GM19452 (cell line): Measurements from ENCODE around the gene NT5C2.
"Not testable (repeated sequence)": the region's sequence is repeated elsewhere in the genome, so short reads cannot be mapped to it uniquely, and the experiment has no call there.

Experiments
- ATAC-seq: cut with Tn5 transposase; IDR thresholded peaks from one replicate; pipeline ENCODE4 v1.9.1; 2021; ENCODE audit not compliant: unreplicated experiment

Gene NT5C2

GRCh38 chr10:103166523-103166922 lies 26.5 kb downstream of the NT5C2 start:
- ATAC-seq, result no peak

- ATAC-seq, result not testable (repeated sequence)
Observed at GRCh38 chr10:103163766-103164403, 29.2 kb downstream of the NT5C2 start.

DNA sequence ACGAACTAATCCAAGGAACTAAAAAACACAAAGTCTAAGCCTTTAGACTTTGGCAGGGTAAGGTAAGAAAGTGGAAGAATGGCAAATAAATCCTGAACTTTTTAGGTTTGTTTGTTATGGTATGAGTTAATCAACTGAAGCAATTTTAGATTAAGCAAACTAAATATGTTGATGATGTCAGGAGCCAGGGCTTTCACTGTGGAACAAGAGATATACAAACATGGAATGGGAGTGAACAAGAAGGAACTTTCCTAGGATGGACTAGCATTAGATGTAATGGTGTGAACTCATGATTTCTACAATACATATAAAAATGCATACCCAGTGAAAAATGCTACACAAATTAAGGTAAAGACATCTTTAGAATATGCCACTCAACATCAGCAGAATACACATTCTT lies 35.8 kb downstream of the NT5C2 start:
- ATAC-seq, result no peak

DNA sequence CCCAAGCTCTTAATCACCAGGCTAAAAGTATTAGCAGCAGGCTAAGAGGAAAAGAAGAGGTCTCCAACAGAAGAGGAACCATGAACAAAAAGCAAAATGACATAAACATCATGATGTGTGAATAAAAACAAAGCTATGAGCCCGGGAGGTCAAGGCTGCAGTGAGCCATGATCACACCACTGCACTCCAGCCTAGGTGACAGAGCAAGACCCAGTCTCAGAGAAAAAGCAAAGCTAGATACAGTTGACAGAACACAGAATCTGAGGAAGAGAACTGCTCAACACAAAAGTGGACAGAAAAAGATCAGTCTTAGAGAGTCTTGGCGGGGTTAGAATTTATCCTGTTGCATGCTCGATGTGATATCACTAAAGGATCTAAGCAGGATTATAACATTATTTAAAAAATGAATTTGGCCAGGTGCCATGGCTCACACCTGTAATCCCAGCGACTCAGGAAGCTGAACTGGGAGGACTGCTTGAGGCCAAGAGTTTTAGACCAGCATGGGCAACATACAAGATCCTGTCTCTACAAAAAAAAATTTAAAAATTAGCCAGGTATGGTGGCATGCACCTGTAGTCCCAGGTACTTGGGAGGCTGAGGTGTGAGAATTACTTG lies 37.5 kb downstream of the NT5C2 start:
- ATAC-seq, result no peak

DNA sequence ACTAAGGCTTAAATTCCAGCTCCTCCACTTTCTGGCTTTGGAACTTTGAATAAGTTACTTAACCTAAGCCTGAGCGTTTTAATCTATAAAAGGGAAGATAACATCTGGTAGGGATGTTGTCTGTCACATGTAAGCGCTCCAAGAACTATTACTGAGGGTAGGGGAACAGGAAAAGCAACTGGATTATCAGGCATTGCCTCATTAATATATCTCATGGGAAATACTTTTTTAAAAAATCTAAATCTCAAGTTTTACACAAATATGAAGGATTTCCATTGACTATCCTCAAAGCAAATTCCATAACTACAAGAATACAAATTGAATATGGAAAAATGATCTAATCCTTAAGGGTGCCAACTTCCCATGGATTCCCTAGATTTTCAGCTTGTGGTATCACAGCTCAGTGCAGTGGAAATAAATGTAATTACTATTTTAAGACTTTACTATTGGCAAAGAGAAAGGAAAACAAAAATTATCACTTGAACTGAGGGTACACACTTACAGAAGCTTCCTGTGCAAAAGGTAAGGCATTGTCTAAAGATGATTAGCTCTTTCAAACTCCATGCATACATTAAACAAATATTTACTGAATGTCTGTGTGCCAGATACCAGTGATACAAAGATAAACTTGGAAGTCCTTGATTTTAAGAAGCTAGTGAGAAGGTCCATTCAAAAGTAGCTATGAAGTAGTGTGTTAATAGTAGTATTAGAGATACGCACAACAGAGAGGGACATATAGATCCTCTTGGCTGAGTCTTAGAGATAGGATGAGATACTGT lies 38.4 kb downstream of the NT5C2 start:
- no peak for ATAC-seq

DNA sequence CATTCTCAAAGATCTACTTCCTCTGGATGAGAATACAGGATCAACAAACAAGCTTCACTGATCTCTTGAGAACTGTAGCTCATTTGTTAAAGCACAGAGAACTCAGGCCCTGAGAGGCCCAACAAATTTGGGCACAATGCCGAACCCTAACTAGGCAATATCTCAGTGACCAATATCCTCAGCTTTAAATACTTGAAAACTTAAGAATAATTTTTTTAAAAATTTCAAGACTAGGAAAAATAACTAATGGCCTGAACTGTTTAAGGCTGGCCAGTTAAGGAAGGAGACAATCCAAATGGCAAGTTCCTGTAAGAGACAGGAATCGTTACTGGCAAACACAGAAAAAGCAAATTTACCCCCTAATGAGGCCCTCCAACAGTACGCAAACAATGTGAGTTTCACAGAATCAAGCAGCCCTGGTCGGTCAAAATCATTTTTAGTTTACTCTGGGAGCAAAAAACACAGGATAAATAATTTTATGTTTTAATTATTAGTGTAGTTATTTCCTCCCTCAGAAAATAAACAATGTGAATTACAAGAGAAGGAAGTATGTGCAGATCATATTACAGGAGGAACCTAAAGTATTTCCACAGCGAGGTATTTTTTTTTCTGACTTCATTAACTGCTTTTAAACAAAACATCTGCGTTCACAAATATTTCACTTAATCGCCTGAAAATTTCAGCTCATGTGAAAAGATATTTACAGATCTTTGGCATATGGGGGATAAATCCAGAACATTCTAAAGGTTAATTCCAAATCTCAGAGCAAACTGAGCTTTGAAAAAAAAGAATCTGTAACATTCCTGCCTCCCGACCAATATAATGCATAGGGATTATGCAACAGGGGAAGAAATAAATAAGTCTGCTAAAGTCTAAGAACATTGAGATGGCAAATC lies 39.5 kb downstream of the NT5C2 start:
- ATAC-seq, result no peak

DNA sequence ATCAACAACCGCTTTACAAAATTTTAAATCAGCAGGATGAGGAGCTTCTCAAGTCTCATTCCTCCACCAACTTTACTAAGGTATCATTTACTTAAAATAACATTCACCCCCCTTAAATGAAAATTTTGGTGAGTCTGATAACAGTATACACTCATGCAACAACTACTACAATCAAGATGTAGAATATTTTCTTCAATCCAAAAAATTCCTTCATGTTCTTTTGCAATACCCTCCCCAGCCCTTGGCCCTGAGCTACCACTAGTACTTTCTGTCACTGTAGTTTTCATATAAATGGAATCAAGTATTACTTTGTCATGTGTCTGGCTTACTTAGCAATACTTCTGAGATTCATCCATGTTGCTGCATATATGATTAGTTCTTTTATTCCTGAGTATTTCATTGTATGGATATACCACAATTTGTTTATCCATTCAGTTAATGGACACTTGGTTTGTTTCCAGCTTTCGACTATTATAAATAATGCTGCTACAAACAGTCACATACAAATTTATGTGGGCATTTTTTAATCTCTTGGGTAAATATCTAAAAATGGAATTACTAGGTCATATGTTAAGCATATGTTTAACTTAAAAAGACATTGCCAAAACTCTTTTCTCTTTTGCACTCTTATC lies 43.0 kb downstream of the NT5C2 start:
- ATAC-seq, result no peak

DNA sequence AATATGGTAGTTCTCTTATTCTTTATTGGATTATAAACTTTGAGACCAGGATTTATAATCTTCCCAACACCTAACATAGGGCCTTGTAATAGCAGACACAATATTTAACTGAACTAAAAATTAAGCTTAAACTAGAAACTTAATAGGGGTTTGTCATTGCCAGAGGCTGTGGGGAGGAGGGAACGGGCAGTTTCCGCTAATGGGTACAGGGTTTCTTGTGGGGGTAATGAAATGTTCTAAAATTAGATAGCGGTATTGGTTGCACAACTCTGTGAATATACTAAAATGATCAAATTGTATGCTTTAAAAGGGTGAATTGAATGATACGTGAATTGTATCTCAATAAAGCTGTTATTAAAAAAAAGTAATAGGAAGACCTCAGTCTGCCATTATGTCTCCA lies 45.4 kb downstream of the NT5C2 start:
- no peak for ATAC-seq

DNA sequence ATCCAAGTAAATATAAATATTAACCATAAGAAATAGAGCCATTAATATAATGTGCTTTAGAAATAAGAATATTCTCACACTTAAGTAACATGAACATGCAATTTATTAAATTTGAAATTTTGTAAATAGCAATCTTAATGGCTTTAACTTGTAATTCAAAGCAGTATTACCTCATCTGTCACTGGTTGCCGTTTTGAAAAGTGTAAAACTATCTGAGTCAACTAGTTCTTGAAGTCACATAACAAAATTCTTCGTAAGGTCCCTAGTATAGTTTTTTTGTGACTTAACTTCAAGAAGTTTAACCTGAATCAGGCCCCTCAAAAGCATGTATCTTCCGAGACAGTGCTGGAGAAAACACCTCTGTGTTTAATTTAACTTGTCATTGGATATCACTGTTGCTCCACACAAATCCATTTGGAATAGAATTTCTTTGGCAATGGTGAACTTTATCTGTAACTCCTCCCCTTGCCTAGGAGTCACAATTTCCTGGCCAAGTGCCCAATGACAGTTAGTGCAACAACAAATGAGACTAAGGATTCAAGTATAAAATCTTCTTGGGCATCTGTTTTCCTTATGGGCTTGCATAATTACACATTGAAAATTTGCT lies 47.1 kb downstream of the NT5C2 start:
- ATAC-seq, result no peak

- ATAC-seq, result no peak
Observed at GRCh38 chr10:103145046-103145445, 48.0 kb downstream of the NT5C2 start.

DNA sequence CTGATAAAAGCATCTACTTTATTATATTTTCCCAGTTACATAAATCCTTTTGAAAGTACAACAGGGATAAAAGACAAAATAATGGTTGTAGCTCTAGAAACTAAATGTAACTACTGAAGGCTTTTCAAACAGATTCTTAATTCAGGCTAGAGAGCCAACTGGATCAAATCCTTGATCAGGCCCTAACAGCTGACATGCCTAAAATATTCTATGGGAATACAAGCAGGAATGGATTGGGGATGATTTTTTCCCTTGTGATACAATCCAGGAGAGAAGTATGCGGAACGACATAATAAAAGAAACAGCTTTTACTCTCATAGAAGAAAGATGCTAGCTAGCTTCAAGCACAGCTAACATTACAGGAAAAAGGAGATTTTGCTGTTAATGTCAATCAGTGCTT lies 49.0 kb downstream of the NT5C2 start:
- ATAC-seq, result no peak

GRCh38 chr10:103143641-103144040 lies 49.4 kb downstream of the NT5C2 start:
- ATAC-seq, result not testable (repeated sequence)

DNA sequence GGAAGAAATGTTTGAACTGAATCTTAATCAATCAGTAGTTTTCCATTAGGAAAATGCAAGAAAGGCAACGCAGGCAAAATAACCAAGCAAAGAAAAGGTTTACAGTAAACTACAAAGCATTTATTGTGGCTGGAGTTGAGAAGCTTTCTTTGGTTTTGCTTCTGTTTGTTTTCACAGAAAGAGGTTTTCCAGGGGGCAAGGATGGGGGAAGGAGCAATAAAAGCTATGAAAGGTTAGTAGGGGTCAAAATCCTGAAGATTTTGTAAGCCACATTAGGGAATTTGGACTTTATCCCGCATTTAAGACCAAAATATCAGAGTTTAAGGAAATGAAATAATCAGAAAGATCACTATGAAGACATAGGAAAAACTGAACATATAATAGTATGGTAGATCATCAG lies 51.1 kb downstream of the NT5C2 start:
- ATAC-seq, result no peak

- ATAC-seq, result no peak
Observed at GRCh38 chr10:103140469-103140868, 52.6 kb downstream of the NT5C2 start.

DNA sequence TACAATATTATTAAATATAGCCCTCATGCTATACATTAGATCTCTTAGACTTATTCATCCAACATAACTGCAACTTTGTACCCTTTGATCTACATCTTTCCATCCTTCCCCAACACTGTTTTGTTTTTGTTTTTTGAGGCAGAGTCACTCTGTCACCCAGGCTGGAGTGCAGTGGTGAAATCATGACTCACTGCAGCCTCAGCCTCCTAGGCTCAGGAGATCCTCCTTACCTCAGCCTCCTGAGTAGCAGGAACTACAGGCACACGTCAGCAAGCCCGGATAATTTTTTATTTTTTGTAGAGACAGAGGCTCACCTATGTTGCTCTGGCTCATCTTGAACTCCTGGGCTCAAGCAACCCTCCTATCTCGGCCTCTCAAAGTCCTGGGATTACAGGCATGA lies 53.3 kb downstream of the NT5C2 start:
- ATAC-seq, result no peak

DNA sequence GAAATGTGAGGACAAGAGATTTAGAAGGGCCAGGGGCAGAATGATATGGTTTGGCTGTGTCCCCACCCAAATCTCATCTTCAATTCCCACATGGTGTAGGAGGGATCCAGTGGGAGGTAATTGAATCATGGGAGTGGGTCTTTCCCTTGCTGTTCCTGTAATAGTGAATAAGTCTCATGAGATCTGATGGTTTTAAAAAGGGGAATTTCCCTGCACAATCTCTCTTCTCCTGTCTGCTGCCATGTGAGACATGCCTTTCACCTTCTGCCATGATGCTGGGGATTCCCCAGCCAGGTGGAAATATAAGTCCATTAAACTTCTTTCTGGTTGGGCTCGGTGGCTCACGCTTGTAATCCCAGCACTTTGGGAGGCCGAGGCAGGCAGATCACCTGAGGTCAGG lies 57.9 kb downstream of the NT5C2 start:
- ATAC-seq, result not testable (repeated sequence)

DNA sequence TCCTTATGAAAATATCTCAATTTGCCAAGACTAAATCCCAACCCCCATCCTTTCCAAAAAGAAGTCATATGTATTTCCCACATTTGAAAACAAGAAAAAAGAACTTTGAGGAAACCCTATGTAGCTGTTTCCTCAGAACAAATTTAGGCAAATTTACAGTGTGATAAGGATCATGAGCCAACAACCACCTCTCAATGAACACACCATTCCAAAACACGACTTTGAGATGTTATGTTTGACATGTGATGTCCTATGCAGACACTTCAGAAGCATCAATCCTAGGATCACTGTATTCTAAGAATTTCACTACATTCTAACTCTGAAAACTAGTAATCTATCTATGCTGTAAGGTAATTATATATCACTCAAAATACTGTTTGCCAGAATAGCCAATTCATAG lies 62.2 kb downstream of the NT5C2 start:
- no peak for ATAC-seq

DNA sequence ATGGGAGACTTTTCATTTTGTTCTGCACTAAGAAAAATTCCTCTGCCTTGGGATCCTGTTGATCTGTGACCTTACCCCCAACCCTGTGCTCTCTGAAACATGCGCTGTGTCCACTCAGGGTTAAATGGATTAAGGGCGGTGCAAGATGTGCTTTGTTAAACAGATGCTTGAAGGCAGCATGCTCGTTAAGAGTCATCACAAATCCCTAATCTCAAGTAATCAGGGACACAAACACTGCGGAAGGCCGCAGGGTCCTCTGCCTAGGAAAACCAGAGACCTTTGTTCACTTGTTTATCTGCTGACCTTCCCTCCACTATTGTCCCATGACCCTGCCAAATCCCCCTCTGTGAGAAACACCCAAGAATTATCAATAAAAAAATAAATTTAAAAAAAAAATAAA lies 62.9 kb downstream of the NT5C2 start:
- ATAC-seq, result not testable (repeated sequence)

DNA sequence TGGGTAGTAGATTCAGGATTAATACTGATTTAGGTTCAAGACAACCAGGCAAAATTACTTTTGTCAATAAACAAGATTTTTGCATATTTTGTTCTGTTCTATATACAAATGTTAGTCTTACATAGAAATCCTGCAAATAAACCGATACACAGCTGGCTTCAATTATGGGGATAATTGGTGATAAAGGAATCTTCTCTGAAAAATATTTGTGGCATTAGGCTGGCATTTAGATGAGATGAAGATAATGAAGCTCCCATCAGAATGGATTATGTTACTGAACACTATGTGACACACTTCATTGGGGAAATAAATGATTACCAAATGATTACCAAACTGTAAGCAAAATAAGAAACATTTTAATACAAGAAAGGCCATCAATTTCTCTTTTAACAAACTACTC lies 65.8 kb downstream of the NT5C2 start:
- no peak for ATAC-seq
